RKO (cell line): ENCODE results near the gene ATP6V1G3.
A peak's percentile ranks its signal among the peaks of the same experiment; 100 is the strongest.
"Not testable (repeated sequence)": the region's sequence is repeated elsewhere in the genome, so short reads cannot be mapped to it uniquely, and the experiment has no call there.

Experiments used
- DNase-seq: peaks from one replicate; pipeline ENCODE4 v3.0.0-alpha.2; 2016; ENCODE audit warnings: low spot score

The ATP6V1G3 gene

GRCh38 chr1:198496216-198497143, 44.0 kb downstream of the ATP6V1G3 start:
- DNase-seq: peak; percentile 73

- no peak for DNase-seq
Observed at GRCh38 chr1:198495631-198496030, 44.8 kb downstream of the ATP6V1G3 start.

GRCh38 chr1:198494658-198495103, 45.8 kb downstream of the ATP6V1G3 start:
- DNase-seq: no peak

- DNase-seq: no peak
Observed at GRCh38 chr1:198494139-198494538, 46.3 kb downstream of the ATP6V1G3 start.

GRCh38 chr1:198493329-198493728, 47.2 kb downstream of the ATP6V1G3 start:
- DNase-seq: no peak

GRCh38 chr1:198492872-198493271, 47.6 kb downstream of the ATP6V1G3 start:
- DNase-seq: no peak

GRCh38 chr1:198491596-198491995, 48.9 kb downstream of the ATP6V1G3 start:
- DNase-seq: no peak

GRCh38 chr1:198491028-198491427, 49.5 kb downstream of the ATP6V1G3 start:
- no peak for DNase-seq

GRCh38 chr1:198490224-198490623, 50.3 kb downstream of the ATP6V1G3 start:
- no peak for DNase-seq

- no peak for DNase-seq
Observed at GRCh38 chr1:198486903-198487302, 53.6 kb downstream of the ATP6V1G3 start.

- no peak for DNase-seq
Observed at GRCh38 chr1:198483645-198484044, 56.8 kb downstream of the ATP6V1G3 start.

GRCh38 chr1:198483006-198483405, 57.5 kb downstream of the ATP6V1G3 start:
- DNase-seq: no peak

- no peak for DNase-seq
Observed at GRCh38 chr1:198481661-198482060, 58.8 kb downstream of the ATP6V1G3 start.

GRCh38 chr1:198480876-198481275, 59.6 kb downstream of the ATP6V1G3 start:
- no peak for DNase-seq

GRCh38 chr1:198477354-198477753, 63.1 kb downstream of the ATP6V1G3 start:
- not testable (repeated sequence) for DNase-seq
